Small intestine (tissue), 7 donors: ENCODE results near the gene ARMH4. TPM values are rescaled to one million over a fixed set of nuclear protein-coding genes. Genes with fewer than 3 reads are reported as not detected.

Source experiments
- DNase-seq, 2 donors: peaks; one replicate each; pipeline versions ENCODE4 v3.0.0 to v3.0.0-alpha.2; 2013
- FAIRE-seq: peaks from 2 replicates; lab custom pipeline; 2012; peaks lifted over from hg19 to GRCh38; lab: Jason Lieb, UNC
- H3K27ac ChIP-seq, 3 donors: one replicate each; pipeline ENCODE4 v1.5.1; 2013; ENCODE audit warnings: low read length in 2 of 3, mild to moderate bottlenecking in 2 of 3, control low read depth in 1 of 3, inconsistent platforms in 1 of 3, low read depth in 1 of 3, moderate library complexity in 1 of 3
- H3K27me3 ChIP-seq, 3 donors: one replicate each; pipeline ENCODE4 v1.6.1; 2013; ENCODE audit warnings: low read length in 3 of 3, inconsistent platforms in 1 of 3; ENCODE audit not compliant: control insufficient read depth in 3 of 3, insufficient read depth in 3 of 3
- H3K36me3 ChIP-seq, 3 donors: one replicate each; pipeline ENCODE4 v1.6.1; 2013; ENCODE audit warnings: low read length in 3 of 3, inconsistent platforms in 1 of 3, low read depth in 1 of 3, mild to moderate bottlenecking in 1 of 3, moderate library complexity in 1 of 3; ENCODE audit not compliant: control insufficient read depth in 3 of 3, insufficient read depth in 2 of 3
- H3K4me1 ChIP-seq, 3 donors: one replicate each; pipeline ENCODE4 v1.6.1; 2013; ENCODE audit warnings: low read length in 2 of 3, inconsistent platforms in 1 of 3, low read depth in 1 of 3, mild to moderate bottlenecking in 1 of 3, moderate library complexity in 1 of 3; ENCODE audit not compliant: control insufficient read depth in 3 of 3, insufficient read depth in 2 of 3
- H3K4me3 ChIP-seq, 3 donors: one replicate each; pipeline ENCODE4 v1.5.1; 2013; ENCODE audit warnings: low read length in 3 of 3, control low read depth in 1 of 3, inconsistent platforms in 1 of 3, low read depth in 1 of 3, mild to moderate bottlenecking in 1 of 3, moderate library complexity in 1 of 3
- H3K9me3 ChIP-seq, 2 donors: one replicate each; pipeline ENCODE4 v1.6.1; 2013; ENCODE audit warnings: low read depth in 1 of 2, low read length in 1 of 2; ENCODE audit not compliant: control insufficient read depth in 2 of 2, insufficient read depth in 1 of 2
- WGBS, 3 donors: extraction: QIAGEN DNeasy Blood & Tissue Kit; methylation state at CpG; one replicate each; pipeline ENCODE4 v1.1.7; 2013; 5-methylcytosine and 5-hydroxymethylcytosine counted together
- polyA plus RNA-seq, 4 donors: library from polyadenylated mRNA; stranded (reverse) in 3 of 4; unstranded in 1 of 4; fragments of 200-250 nt in 3 of 4; fragments of 120-200 nt in 1 of 4; gene quantifications; one replicate each; pipeline versions ENCODE4 v1.2.1 to v1.2.3, GENCODE V29; 2013
- donor health status: healthy with polysubstance abuse.
- donor health status: control.
- donor health status: control.
- donor health status: Bipolar disorder and iron deficiency.
- donor health status: healthy.

Gene ARMH4
- polyA plus RNA-seq, 4 donors: 0.81 to 1.9 TPM; not detected in 2

GRCh38 chr14:57988445-57988844 lies 163.6 kb downstream of the ARMH4 start:
- H3K36me3 ChIP-seq: no peaks in the 10 kb centered on the region
- FAIRE-seq: no peak

GRCh38 chr14:57987596-57988300 lies 164.3 kb downstream of the ARMH4 start:
- Histone ChIP-seq H3K4me3 (no peak overlapping the region), H3K27ac (no peak overlapping the region), H3K4me1 (no peaks in the 10 kb centered on the region), H3K9me3 (no peaks in the 10 kb centered on the region), H3K27me3 (no peaks in the 10 kb centered on the region), H3K36me3 (no peaks in the 10 kb centered on the region)
- DNase-seq: no peak
- FAIRE-seq: no peak
- WGBS, 3 donors: 55 to 66% (median 60%) methylated on average over 6 of the region's 6 CpGs

More at GRCh38 chr14:57988445-57988844, 163.6 kb downstream of the ARMH4 start:
- Histone ChIP-seq H3K27me3 (no peaks in the 10 kb centered on the region), H3K9me3 (no peaks in the 10 kb centered on the region), H3K4me3 (no peak overlapping the region), H3K27ac (no peak overlapping the region), H3K4me1 (no peaks in the 10 kb centered on the region)
- no peak for DNase-seq
- WGBS, 3 donors: 72 to 89% (median 82%) methylated on average over 5 of the region's 5 CpGs

GRCh38 chr14:57987051-57987450 lies 165.0 kb downstream of the ARMH4 start:
- DNase-seq: no peak
- Histone ChIP-seq H3K36me3 (no peaks in the 10 kb centered on the region), H3K27me3 (no peaks in the 10 kb centered on the region), H3K27ac (no peak overlapping the region), H3K4me3 (no peak overlapping the region), H3K9me3 (no peaks in the 10 kb centered on the region), H3K4me1 (no peaks in the 10 kb centered on the region)
- 80 to 95% (median 92%) methylated on average over 1 of the region's 1 CpG for WGBS, 3 donors
- FAIRE-seq: no peak

GRCh38 chr14:57982804-57983634 lies 169.0 kb downstream of the ARMH4 start:
- peaks cover 0 to 3% (median 0%) of the 10 kb centered on the region in 3 donors for H3K27me3 ChIP-seq
- H3K27ac ChIP-seq: no peak overlapping the region
- WGBS, 3 donors: 37 to 49% (median 44%) methylated on average over 8 of the region's 8 CpGs
- no peak for FAIRE-seq
- no peak overlapping the region for H3K4me3 ChIP-seq
- no peaks in the 10 kb centered on the region for H3K9me3 ChIP-seq
- DNase-seq: no peak
- no peaks in the 10 kb centered on the region for H3K36me3 ChIP-seq
- no peaks in the 10 kb centered on the region for H3K4me1 ChIP-seq

GRCh38 chr14:57981817-57982560 lies 170.0 kb downstream of the ARMH4 start:
- Histone ChIP-seq H3K27me3 (peaks cover 0 to 3% (median 0%) of the 10 kb centered on the region in 3 donors), H3K4me1 (no peaks in the 10 kb centered on the region), H3K9me3 (no peaks in the 10 kb centered on the region), H3K27ac (no peak overlapping the region), H3K4me3 (no peak overlapping the region), H3K36me3 (no peaks in the 10 kb centered on the region)
- 74 to 83% (median 77%) methylated on average over 12 of the region's 12 CpGs for WGBS, 3 donors
- DNase-seq (no peak), FAIRE-seq (no peak)

- H3K27me3 ChIP-seq: peaks cover 0 to 3% (median 0%) of the 10 kb centered on the region in 3 donors
- no peak overlapping the region for H3K4me3 ChIP-seq
- no peaks in the 10 kb centered on the region for H3K9me3 ChIP-seq
- no peak overlapping the region for H3K27ac ChIP-seq
- FAIRE-seq (no peak), DNase-seq (no peak)
- no peaks in the 10 kb centered on the region for H3K36me3 ChIP-seq
- H3K4me1 ChIP-seq: no peaks in the 10 kb centered on the region
- WGBS, 3 donors: 46 to 53% (median 48%) methylated on average over 4 of the region's 4 CpGs
These were observed 172.5 kb downstream of the ARMH4 start for GRCh38 chr14:57979376-57980048.

GRCh38 chr14:57976701-57977100 lies 175.3 kb downstream of the ARMH4 start:
- Histone ChIP-seq H3K27me3 (peaks cover 0 to 3% (median 2%) of the 10 kb centered on the region in 3 donors), H3K36me3 (no peaks in the 10 kb centered on the region), H3K4me1 (no peaks in the 10 kb centered on the region), H3K9me3 (no peaks in the 10 kb centered on the region), H3K4me3 (no peak overlapping the region), H3K27ac (no peak overlapping the region)
- FAIRE-seq (no peak), DNase-seq (no peak)

- H3K27ac ChIP-seq: no peak overlapping the region
- H3K36me3 ChIP-seq: no peaks in the 10 kb centered on the region
- peaks cover 0 to 6% (median 2%) of the 10 kb centered on the region in 3 donors for H3K27me3 ChIP-seq
- DNase-seq (no peak), FAIRE-seq (no peak)
- no peaks in the 10 kb centered on the region for H3K4me1 ChIP-seq
- no peak overlapping the region for H3K4me3 ChIP-seq
- WGBS, 3 donors: 29 to 70% (median 50%) methylated on average over 1 of the region's 1 CpG
- H3K9me3 ChIP-seq: no peaks in the 10 kb centered on the region
These were observed 177.1 kb downstream of the ARMH4 start for GRCh38 chr14:57974896-57975295.
